RWPE1 (cell line): ENCODE measurements around the gene SEC61B.

ENCODE experiments used
- CTCF ChIA-PET: fragments of 350-600 bp; sonication (Branson Sonifier 250); formaldehyde crosslinking; extraction: SDS; loops from one replicate; lab custom pipeline; 2021; lab: Yijun Ruan, JAX
- POLR2A ChIA-PET: fragments of 400-600 bp; formaldehyde crosslinking; extraction: SDS; loops from one replicate; lab custom pipeline; 2020; ENCODE audit warnings: antibody characterized with exemption; ENCODE audit not compliant: low non-redundant PET; lab: Yijun Ruan, JAX
- DNase-seq: peaks from one replicate; pipeline ENCODE4 v3.0.0; 2012; ENCODE audit warnings: low spot score
- H3K27ac ChIP-seq: fragments of 450-650 bp; 2 replicates; pipeline ENCODE4 v1.5.1; 2017
- CTCF ChIP-seq: fragments of 450-650 bp; conservative IDR thresholded peaks from 2 replicates; pipeline ENCODE4 v1.5.1; 2017; ENCODE audit warnings: low read depth, mild to moderate bottlenecking

SEC61B gene

GRCh38 chr9:99272836-99273235 lies 50.8 kb downstream of the SEC61B start:
- ChIA-PET CTCF (interaction anchor here (0.9 kb wide), 1 partner anchor 307 kb away, joined by 3 read pairs; no protein-coding TSS in a partner anchor), POLR2A (no interaction called here)
- no peak overlapping the region for H3K27ac ChIP-seq
- no peak for TF ChIP-seq CTCF
- no peak for DNase-seq

- ChIA-PET POLR2A (no interaction called here), CTCF (interaction anchor here (0.6 kb wide), 1 partner anchor 518 kb away, joined by 6 read pairs; no protein-coding TSS in a partner anchor)
- TF ChIP-seq CTCF, result no peak
- no peak for DNase-seq
- no peak overlapping the region for H3K27ac ChIP-seq
Measured at GRCh38 chr9:99274016-99274415, 51.9 kb downstream of the SEC61B start.

DNA sequence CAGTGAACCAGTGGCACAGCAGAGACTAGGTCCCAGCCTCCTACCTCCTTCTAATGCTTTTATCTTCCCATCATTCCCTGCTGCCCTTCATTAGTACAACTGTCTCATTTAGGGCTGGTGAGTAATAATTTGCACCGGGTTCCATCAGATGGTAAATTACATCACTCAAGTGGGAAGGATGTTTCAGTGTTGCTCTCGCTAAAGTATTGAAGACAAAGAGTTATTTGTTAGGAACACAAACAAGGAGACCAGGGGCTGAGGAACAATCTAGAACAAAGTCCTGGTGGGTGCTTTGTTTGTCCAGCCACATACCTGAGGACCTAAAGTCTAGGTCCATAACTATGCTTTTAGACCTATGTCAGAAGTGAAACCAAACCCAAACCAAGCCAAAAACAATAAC lies 52.4 kb downstream of the SEC61B start:
- H3K27ac ChIP-seq, result no peak overlapping the region
- CTCF ChIA-PET, result interaction anchor here (0.6 kb wide), 1 partner anchor 517 kb away, joined by 6 read pairs; no protein-coding TSS in a partner anchor
- no peak for DNase-seq
- TF ChIP-seq CTCF, result no peak
- POLR2A ChIA-PET, result no interaction called here
